ENCODE results near the gene LST1. TPM values are rescaled to one million over a fixed set of nuclear protein-coding genes. Genes with fewer than 3 reads are reported as not detected.

The LST1 gene
- total RNA-seq, 4 donors from 2014 or later, result 1.6 to 7.0 (median 4.4) TPM

DNA sequence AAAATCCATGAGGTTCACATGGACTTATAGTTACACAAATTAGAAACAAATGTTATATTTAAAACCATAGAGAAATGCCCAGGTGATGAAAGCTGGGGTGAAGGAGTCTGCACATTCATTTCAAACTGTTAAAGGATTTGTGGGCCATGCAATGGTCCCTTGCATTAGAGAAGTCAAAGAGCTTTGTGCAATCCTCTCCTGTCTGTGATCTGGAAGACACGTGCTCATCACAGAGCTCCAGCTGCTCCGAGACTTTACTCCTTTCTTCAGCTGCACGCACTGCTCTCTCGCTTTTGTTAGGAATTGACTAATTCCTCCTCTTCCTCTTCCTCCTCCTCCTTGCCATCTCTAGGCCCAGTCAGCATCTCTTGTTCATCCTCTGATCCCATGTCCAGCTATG lies 24.9 kb downstream of the LST1 start:
- TF ChIP-seq, protein P1, sequence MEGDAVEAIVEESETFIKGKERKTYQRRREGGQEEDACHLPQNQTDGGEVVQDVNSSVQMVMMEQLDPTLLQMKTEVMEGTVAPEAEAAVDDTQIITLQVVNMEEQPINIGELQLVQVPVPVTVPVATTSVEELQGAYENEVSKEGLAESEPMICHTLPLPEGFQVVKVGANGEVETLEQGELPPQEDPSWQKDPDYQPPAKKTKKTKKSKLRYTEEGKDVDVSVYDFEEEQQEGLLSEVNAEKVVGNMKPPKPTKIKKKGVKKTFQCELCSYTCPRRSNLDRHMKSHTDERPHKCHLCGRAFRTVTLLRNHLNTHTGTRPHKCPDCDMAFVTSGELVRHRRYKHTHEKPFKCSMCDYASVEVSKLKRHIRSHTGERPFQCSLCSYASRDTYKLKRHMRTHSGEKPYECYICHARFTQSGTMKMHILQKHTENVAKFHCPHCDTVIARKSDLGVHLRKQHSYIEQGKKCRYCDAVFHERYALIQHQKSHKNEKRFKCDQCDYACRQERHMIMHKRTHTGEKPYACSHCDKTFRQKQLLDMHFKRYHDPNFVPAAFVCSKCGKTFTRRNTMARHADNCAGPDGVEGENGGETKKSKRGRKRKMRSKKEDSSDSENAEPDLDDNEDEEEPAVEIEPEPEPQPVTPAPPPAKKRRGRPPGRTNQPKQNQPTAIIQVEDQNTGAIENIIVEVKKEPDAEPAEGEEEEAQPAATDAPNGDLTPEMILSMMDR (IDR thresholded peaks at IDR 0.05), result no peak
- TF ChIP-seq POLR2A (IDR thresholded peaks at IDR 0.05), result no peak
- intact Hi-C loops (cut with DNase I; ENCODE audit: low total_unique reads), result no loop called here
- no peak for DNase-seq (ENCODE audit: low spot score in 2 of 2)
- no peak overlapping the region for H3K4me3 ChIP-seq (ENCODE audit: low read depth, poor library complexity, severe bottlenecking)
- WGBS, 2 donors, result 41 to 81% methylated on average over 4 of the region's 4 CpGs

DNA sequence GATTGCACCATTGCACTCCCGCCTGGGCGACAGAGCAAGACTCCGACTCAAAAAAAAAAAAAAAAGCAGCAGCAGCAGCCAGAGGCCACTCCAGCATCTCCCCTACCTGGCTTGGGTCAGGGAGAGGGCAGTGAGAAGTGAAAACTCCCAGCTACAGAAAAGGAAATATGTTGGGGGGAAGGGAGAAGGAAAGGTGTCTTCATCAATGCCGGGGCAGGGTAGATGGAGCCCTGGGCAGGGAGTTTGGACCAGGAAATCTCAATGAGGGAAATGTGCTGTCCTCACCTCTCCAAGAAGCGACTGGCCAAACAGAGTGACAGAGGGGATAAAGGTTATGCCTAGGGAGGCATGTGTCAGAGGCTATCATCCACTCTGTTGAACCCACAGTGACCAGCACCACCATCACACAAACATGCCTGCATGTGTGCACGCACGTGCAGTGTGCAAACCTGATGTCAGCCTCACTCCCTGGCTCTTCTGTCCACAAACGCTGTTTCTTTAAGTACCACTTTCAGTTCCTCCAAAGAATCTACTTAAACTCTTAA lies 28.1 kb downstream of the LST1 start:
- H3K4me3 ChIP-seq (ENCODE audit: low read depth, poor library complexity, severe bottlenecking), result no peak overlapping the region
- intact Hi-C loops (cut with DNase I; ENCODE audit: low total_unique reads), result no loop called here
- TF ChIP-seq POLR2A (IDR thresholded peaks at IDR 0.05), result no peak
- TF ChIP-seq, protein P1 (IDR thresholded peaks at IDR 0.05), result no peak
- DNase-seq (ENCODE audit: low spot score in 2 of 2), result no peak
- 72 to 84% methylated on average over 8 of the region's 8 CpGs for WGBS, 2 donors

DNA sequence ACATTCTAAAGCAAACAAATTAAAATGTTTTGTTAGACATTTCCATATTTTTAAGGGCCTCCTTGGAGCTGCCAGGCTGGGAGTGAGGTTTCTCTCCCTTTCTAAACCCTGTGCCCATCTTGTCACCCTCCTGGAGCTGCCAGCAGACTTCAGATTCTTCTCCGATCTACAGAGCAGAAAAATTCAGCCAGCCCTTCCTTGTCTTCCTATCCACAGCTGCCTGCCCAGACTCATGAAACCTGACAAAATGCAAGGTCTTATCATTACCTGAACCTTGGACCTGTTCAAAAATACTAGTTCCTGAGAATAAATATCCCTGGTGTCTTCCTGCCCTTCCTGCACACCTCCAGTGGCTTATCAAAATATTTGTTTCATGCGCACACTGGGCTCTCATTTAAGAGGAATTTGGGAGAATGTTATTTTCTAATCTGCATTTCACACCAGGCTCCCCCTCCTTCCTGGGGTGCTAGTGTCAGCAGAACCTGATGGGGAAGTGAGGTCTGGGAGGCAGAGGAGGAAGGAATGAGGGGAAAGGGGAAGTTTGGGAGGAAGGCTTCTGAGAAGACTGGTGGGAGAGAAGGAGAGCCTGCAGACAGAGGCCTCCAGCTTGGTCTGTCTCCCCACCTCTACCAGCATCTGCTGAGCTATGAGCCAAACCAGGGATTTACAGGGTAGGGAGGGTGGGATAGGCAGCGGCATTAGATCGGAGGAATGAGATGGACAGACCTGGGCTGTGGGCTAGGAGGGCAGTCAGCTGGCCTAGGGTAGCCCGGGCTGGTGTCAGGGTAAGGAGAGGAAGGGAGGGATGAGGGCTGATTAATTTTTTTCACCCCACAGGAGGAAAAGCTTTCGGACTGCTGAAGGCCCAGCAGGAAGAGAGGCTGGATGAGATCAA lies 28.9 kb downstream of the LST1 start, which contains the start of gene AIF1:
Gene AIF1 (plus strand): TSS at position 551 of the 895 bp plus-strand sequence. CDS start 96 bp downstream, at position 647.
- H3K4me3 ChIP-seq (ENCODE audit: low read depth, poor library complexity, severe bottlenecking), result no peak within 1 kb of the TSS
- WGBS, 2 donors, result 63 to 77% methylated on average over 6 of the region's 6 CpGs
- DNase-seq (ENCODE audit: low spot score in 2 of 2), result no peak
- intact Hi-C loops (cut with DNase I; ENCODE audit: low total_unique reads), result no loop called here
- TF ChIP-seq POLR2A (IDR thresholded peaks at IDR 0.05), result no peak
- TF ChIP-seq, protein P1 (IDR thresholded peaks at IDR 0.05), result no peak

DNA sequence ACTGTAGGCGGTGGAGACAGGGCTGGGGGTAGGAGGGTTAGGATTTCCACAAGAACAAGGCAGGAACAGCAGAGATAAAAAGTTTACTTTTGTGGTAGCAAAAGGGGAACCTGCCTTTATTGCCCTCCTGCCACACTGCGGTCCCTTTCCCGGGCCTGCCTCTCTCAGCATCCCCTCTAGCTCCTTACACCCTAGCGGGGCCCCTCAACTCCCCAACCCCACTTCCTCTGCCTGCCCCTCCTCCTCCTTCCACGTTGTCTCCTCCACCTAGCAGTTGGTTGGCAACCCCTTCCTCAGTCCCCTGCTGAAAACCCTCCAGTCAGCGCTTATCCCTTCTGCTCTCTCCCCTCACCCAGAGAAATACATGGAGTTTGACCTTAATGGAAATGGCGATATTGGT lies 29.7 kb downstream of the LST1 start:
- WGBS, 2 donors, result 60 to 62% methylated on average over 7 of the region's 7 CpGs
- H3K4me3 ChIP-seq (ENCODE audit: low read depth, poor library complexity, severe bottlenecking), result no peak overlapping the region
- no peak for DNase-seq (ENCODE audit: low spot score in 2 of 2)
- intact Hi-C loops (cut with DNase I; ENCODE audit: low total_unique reads), result no loop called here
- TF ChIP-seq, protein P1 (IDR thresholded peaks at IDR 0.05), result no peak
- TF ChIP-seq POLR2A (IDR thresholded peaks at IDR 0.05), result no peak

DNA sequence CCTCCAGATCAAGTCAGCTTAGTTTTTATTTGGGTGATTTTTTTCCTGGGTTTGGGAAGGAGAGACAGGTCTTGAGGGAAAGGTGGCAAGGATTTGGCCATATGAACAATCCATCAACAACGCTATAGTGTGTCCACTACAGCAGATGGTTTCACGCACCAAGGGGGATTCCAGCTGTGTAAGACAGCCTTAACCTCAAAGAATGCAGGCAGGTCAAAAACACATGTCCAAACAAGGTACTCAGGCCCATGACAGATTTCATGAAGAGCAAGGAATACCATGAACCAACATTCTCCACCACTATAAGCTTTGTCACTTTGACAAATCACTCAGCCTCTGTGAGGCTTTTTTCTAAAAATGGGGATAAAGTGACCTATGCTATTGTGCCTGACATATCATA lies 30.9 kb downstream of the LST1 start:
- intact Hi-C loops (cut with DNase I; ENCODE audit: low total_unique reads), result no loop called here
- TF ChIP-seq, protein P1 (IDR thresholded peaks at IDR 0.05), result no peak
- TF ChIP-seq POLR2A (IDR thresholded peaks at IDR 0.05), result no peak
- WGBS, 2 donors, result 81 to 86% methylated on average over 2 of the region's 2 CpGs
- no peak for DNase-seq (ENCODE audit: low spot score in 2 of 2)
- no peak overlapping the region for H3K4me3 ChIP-seq (ENCODE audit: low read depth, poor library complexity, severe bottlenecking)

Measured in lower leg skin (tissue), 4 donors.